Neuron (in vitro differentiated cells): ENCODE measurements around the gene HMMR.
"Not testable (repeated sequence)": the region's sequence is repeated elsewhere in the genome, so short reads cannot be mapped to it uniquely, and the experiment has no call there.

ENCODE experiments used
- H2AFZ ChIP-seq: one replicate; pipeline ENCODE4 v1.6.1; 2013; ENCODE audit warnings: low read depth, mild to moderate bottlenecking, inconsistent platforms, low read length, moderate library complexity
- H3K27me3 ChIP-seq: one replicate; pipeline ENCODE4 v1.6.1; 2013; ENCODE audit warnings: low read length; ENCODE audit not compliant: insufficient read depth
- H3K36me3 ChIP-seq: one replicate; pipeline ENCODE4 v1.6.1; 2013; ENCODE audit warnings: low read length; ENCODE audit not compliant: insufficient read depth
- H3K4me1 ChIP-seq: one replicate; pipeline ENCODE4 v1.6.1; 2013; ENCODE audit warnings: low read length; ENCODE audit not compliant: insufficient read depth
- H3K4me3 ChIP-seq: 2 replicates; pipeline ENCODE4 v1.5.1; 2013; ENCODE audit warnings: mild to moderate bottlenecking, low read length, moderate library complexity
- H3K9me3 ChIP-seq: one replicate; pipeline ENCODE4 v1.6.1; 2013; ENCODE audit warnings: low read length

Gene HMMR

GRCh38 chr5:163533223-163533622 lies 72.8 kb downstream of the HMMR start:
- no peaks in the 10 kb centered on the region for H3K27me3 ChIP-seq
- no peak overlapping the region for H3K4me3 ChIP-seq
- H3K4me1 ChIP-seq = no peaks in the 10 kb centered on the region
- peak overlapping the region; percentile 55 for H2AFZ ChIP-seq
- no peaks in the 10 kb centered on the region for H3K9me3 ChIP-seq
- no peaks in the 10 kb centered on the region for H3K36me3 ChIP-seq

- H3K36me3 ChIP-seq = no peaks in the 10 kb centered on the region
- H3K4me3 ChIP-seq = no peak overlapping the region
- H3K4me1 ChIP-seq = no peaks in the 10 kb centered on the region
- H3K27me3 ChIP-seq = no peaks in the 10 kb centered on the region
- H2AFZ ChIP-seq = no peak overlapping the region
- H3K9me3 ChIP-seq = no peaks in the 10 kb centered on the region
Observed at GRCh38 chr5:163534492-163535094, 74.2 kb downstream of the HMMR start.

- Histone ChIP-seq H3K4me1 (no peaks in the 10 kb centered on the region), H3K36me3 (no peaks in the 10 kb centered on the region), H3K27me3 (no peaks in the 10 kb centered on the region), H2AFZ (no peak overlapping the region), H3K9me3 (no peaks in the 10 kb centered on the region), H3K4me3 (no peak overlapping the region)
Observed at GRCh38 chr5:163535290-163535689, 74.9 kb downstream of the HMMR start.

- not testable (repeated sequence) for H3K27me3 ChIP-seq, H2AFZ ChIP-seq, H3K9me3 ChIP-seq, H3K4me1 ChIP-seq, H3K4me3 ChIP-seq, H3K36me3 ChIP-seq
Observed at GRCh38 chr5:163536442-163536841, 76.0 kb downstream of the HMMR start.

GRCh38 chr5:163540696-163541095 lies 80.3 kb downstream of the HMMR start:
- Histone ChIP-seq H3K4me3 (no peak overlapping the region), H3K27me3 (no peaks in the 10 kb centered on the region), H3K4me1 (peaks cover 6% of the 10 kb centered on the region), H2AFZ (no peak overlapping the region), H3K9me3 (no peaks in the 10 kb centered on the region), H3K36me3 (no peaks in the 10 kb centered on the region)
